Stimulated activated CD8-positive, alpha-beta memory T cell treated with anti-CD3 and anti-CD28 coated beads, Interleukin-15, amount 100 ng/mL, for 24 hours (primary cell): ENCODE data around the gene ZNF133.
"Not testable (repeated sequence)": the region's sequence is repeated elsewhere in the genome, so short reads cannot be mapped to it uniquely, and the experiment has no call there.

ENCODE experiments used
- DNase-seq: peaks from one replicate; pipeline ENCODE4 v3.0.0-alpha.2; 2020; ENCODE audit warnings: low read depth

Gene ZNF133

DNA sequence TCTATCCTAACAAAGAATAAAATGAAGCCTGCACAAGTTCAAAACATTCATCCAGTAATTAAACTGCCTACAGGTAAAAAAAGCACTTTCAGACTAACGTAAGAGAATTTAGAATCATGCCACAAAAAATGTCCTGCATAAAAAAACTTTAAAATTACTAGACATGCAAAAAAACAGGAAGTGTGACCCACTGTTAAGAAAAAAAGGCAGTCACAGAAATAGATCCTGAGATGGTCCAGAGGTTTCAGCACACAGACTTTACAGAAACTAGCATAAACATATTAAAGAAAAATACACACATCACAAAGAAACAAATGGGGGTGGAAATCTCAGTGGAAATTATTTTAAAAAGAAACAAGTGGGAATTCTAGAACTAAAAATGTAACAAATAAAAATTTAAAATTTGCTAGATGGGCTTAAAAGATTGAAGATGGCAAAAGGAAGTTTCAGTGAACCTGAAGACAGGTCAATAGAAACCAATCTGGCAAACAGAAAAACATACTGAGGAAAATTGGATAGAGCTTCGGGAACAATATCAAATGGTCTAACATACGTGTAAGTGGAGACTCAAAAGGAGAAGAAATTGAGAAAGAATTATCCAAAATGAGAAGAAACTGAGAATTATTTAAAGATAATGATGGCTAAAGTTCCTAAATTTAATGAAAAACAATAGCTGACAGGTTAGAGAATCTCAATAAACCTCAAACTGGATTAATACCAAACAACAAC is 3.4 kb upstream of the ZNF133 start:
- DNase-seq: no peak

DNA sequence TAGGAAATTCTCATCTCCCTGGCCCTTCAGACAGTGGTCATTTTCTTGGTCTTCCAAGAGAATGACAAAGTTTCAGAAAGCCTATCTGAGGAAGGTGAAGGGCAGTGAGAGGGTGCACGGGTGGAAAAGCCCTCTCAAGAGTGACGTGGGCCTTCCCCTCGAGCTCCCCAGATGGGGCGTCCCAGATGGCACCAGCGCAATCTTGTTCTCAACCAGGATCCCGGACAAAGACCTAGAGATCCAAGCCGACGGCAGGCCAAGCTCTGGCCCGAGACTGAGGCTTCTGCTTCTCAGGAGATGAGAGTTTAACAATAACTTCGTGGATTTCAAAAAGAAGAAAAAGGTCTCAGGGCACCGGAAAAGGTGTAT is 797 bp upstream of the ZNF133 start:
- peak; percentile 3 for DNase-seq

DNA sequence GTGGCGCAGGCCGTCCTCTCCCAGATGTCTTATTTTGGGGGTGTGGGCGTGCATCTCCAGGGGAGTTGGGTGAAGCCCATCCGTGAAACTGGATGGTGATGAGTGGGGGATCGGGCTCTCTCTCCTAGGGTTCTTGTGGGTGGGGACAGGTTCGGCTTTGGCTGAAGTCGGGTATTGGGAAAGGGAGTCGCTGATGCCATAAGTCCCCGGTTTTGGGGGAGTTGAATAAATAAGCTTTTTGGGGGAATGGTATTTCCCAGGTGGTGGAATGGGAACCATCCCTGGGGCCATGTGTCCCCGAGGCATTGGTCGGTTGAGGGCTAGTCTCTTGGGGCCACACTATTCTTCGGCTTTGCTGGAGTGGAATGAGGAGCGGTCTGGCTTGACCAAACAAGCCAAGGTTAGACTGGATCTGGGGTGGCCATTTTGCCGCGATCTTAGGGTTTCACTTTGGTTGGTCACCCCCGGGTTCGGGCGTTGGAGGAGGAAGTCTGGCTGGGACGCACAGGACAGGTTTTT is 481 bp downstream of the ZNF133 start:
- DNase-seq: no peak

DNA sequence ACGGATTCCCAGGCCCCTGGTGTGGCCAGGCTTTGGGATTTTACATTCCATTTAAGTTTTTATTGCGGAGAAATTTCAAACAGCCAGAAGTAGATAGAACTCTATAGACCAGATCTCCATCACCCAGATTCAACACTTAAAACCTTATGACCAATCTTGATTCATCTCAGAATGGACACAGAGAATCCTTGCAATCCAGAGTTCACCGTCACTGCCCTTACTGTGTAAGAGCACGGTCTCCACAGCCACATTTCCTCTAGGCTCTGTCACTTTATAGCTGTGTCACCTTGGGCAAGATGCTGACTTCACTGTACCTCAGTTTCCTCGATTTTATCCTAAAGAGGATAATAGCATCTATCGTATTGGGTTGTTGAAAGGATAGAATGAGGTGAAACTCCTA is 979 bp downstream of the ZNF133 start:
- no peak for DNase-seq

DNA sequence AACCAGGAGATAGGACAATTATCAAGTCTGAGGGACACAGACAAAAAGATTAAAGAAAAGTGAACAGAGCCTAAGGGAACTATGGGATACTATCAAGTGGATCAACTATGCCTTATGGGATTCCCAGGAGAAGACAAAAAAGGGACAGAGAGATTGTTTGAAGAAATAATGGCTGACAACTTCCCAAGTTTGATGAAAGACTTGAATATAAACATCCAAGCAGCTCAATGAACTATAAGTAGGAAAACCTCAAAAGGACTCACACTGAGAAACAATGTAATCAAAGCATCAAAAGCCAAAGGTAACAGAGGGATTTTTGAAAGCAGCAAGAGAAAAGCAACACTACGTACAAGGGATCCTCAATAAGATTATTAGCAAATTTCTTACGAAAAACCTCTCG is 11.0 kb downstream of the ZNF133 start:
- DNase-seq: no peak

DNA sequence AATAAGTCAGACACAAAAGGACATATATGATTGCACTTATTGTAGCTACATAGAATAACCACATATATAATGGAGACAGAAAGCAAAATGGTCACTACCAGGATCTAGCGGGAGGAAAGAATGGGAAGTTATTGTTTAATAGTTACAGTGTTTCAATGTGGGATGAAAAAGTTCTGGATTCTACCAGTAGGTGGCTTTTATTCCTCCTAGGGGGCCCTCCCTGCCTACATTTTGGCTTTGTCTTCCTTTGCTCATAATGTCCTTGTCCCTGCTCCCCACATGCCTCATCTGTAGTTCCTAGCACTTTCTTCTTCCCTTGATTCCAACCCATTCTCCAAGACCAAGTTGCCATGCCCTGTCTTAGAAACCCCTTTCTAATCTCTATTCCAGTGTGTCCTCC is 16.3 kb downstream of the ZNF133 start:
- DNase-seq: no peak

DNA sequence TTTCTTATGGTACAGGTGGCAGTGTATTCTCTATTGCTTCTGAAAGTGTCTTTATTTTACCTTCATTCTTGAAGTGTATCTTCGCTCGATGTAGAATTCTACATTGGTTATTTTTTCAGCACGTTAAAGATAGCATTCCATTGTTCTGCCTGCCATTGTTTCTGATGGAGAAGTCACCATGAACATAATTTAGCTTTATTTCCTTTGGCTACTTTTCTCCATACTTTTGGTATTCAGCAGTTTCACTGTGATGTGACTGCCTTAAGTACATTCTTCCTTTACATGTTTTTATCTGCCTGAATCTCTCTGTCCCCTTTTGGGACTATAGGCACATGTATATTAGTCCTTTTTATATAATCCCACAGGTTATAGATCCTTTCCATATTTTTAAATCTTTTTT is 19.0 kb downstream of the ZNF133 start:
- no peak for DNase-seq

DNA sequence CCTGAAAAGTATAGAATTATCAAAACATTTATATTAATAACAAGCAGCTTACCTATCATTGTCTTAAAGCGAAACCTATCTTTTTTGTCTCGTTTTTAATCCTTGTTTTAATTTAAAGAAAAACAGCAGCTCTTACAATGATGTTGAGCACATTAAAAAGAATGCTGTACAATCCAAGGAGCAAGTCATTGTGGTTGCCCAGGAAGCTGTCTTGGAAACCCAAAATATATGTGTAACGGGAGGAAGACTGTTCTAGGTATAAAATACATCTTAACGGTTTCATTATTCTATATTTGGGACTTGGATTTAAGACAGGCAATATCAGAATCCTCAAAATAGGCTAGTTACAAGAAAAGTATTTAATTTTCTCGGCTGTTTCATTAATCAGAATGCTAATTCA is 21.7 kb downstream of the ZNF133 start:
- DNase-seq: no peak

DNA sequence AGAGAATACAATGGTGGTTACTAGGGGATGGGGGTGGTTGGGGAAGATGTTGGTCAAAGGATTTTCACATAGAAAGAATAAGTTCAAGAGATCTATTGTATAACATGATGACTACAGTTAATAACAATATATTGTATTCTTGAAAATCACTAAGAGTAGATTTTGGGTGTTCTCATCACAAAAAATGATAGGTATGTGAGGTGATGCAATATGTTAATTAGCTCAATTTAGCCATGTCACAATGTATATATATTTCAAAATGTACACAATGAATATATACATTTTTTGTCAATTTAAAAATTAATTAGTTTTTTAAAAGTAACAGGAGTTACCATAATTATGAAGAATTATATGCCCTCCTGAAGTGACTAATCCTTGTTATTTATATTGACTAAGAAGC is 22.3 kb downstream of the ZNF133 start:
- no peak for DNase-seq

DNA sequence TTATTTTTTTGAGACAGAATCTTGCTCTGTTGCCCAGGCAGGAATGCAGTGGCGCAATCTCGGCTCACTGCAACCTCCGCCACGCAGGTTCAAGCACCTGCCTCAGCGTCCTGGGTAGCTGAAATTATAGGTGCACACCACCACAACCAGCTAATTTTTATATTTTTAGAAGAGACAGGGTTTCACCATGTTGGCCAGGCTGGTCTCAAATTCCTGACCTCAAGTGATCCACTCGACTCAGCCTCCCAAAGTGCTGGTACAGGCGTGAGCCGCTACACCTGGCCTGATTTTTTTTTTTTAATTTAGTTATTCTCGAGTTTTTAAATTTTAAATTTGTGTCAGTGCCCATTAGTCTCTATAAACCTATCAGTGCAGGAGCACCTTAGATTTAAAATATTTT is 24.4 kb downstream of the ZNF133 start:
- DNase-seq: no peak

DNA sequence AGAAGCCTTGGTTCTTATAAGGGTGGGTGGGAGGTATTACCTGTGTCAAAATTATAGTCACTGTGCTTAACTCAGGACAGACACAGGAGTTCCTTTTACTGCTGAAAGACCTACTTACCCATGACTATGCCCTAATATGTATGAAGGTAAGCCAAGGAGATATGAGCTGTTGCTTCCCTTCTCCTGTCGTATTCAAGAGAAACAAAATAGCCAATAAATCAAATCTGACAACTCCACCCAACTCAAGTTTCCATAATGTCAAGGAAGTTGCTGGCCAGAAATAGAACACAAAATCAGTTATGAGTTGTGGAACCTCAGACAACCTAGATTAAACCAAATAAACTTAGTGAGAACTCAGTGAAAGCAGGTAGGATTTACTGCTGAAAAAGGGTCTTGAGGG is 25.1 kb downstream of the ZNF133 start:
- DNase-seq: no peak

DNA sequence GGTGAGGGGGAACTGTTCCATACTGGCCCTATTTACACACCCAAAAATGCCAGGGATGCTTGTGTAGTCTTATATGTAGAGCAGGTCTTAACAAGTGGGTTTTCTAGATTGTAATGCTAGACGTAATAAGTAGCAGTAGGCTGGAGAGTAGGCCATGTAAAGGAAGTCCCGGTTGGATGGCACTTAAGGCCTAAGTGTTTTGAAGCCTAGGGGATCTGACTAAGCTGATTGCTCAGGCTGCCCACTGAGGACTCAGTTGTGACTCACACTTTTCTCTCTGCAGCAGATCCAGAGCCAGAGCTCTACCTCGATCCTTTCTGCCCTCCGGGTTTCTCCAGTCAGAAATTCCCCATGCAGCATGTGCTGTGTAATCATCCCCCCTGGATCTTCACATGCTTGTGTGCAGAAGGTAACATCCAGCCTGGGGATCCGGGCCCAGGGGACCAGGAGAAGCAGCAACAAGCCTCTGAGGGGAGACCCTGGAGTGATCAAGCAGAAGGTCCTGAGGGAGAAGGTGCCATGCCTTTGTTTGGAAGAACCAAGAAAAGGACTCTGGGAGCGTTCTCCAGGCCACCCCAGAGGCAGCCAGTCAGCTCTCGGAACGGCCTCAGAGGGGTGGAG is 26.6 kb downstream of the ZNF133 start:
- no peak for DNase-seq

DNA sequence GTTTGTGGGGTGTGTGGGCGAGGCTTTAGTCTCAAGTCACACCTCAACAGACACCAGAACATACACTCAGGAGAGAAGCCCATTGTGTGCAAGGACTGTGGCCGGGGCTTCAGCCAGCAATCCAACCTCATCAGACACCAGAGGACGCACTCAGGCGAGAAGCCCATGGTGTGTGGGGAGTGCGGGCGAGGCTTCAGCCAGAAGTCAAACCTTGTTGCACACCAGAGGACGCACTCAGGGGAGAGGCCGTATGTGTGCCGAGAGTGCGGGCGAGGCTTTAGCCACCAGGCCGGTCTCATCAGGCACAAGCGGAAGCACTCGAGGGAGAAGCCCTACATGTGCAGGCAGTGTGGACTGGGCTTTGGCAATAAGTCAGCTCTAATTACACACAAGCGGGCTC is 27.8 kb downstream of the ZNF133 start:
- DNase-seq: no peak

DNA sequence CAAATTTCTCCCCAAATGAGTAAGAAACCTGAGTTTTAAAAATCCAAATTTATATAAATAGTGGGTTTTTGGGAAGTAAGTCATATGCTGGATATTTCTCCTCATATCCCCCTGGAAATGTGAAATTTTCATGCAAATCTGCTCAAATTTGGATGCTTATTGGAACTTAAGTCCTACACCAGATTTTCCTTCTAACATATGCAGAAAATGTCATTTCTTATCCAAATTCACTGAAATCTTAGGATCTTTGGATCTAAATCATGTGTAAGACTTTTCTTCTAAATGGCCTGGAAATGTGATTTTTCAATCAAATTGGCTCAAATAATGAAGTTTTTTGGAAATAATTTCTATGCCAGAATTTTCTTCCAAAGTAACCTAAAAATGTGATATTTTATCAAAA is 33.0 kb downstream of the ZNF133 start:
- DNase-seq: no peak

DNA sequence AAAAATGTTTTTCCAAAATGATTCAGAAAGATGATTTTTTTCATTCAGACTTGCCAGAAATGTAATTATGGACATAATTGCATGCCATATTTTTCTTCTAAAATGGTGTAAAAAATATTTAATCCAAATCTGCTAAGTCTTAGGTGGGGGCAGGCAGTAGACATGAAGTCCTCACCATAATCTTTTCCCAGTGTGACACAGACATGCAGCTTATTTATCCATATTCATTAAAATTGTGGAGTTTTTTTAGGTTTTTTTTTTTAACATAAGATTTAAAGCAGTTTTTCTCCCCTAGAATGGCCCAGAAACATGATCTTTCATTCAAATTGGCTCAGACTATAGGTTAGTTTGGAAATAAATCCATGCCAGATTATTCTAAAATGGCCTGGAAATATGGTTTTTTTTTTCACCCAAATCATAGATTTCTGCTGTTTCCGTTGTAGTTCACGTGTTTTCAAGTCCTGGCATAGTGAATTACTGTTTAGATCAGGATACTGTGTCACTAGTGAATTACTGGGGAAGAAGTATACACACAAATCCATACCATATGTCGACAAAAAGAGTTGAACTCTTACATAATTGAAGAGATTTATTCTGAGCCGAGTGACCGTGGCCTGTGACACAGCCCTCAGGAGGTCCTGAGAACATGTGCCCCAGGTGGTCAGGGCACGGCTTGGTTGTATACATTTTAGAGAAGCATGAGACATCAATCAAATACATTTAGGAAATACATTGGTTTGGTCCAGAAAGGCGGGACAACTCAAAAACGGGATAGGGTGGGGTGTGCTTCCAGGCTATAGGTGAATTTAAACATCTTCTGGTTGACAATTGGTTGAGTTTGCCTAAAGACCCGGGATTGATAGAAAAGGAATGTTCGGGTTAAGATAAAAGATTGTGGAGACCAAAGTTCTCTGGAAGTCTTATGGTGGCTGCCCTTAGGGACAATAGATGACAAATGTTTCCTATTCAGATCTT is 33.9 kb downstream of the ZNF133 start:
- no peak for DNase-seq

DNA sequence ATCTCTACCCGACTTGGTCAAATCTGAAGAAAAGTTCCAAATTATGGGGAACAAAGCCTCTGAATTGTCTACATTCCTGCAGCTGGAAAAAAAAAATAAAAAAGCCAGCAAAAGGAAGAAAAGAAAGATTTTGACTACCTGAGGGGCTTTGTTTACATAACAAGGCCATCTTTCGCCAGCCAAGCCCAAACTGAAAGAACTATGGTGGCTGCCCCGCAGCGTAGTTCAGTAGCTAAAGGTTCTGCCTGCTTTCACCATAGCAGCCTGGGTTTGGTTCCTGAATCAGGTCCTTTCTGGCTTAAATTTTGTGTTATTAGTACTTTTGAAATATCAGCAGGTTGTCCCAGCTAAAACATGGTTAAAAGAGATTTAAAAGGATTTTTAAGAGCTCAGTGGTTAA is 35.4 kb downstream of the ZNF133 start:
- no peak for DNase-seq

DNA sequence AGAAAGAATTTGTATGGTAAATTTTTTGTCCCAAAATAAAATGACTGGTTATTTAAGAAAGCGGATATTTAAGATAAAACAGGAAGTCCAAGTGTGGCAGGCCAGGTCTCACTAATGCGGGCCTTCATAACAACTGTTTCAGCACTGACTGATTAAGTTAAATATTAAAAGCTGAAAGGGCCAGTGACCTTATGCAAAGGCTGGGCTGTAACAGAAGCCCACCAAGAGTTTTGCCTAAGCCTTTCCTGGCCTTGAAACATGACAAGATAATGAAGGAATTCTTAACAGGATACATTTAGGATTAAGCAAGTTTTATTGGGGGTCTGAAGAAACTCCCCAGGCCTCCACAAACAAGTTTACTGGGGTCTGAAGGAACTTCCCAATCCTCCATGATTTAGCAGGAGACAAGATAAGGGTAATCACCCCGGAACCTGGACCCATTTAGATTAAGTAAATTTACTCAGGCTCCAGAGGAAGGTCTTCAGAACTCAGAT is 36.3 kb downstream of the ZNF133 start:
- DNase-seq: no peak

DNA sequence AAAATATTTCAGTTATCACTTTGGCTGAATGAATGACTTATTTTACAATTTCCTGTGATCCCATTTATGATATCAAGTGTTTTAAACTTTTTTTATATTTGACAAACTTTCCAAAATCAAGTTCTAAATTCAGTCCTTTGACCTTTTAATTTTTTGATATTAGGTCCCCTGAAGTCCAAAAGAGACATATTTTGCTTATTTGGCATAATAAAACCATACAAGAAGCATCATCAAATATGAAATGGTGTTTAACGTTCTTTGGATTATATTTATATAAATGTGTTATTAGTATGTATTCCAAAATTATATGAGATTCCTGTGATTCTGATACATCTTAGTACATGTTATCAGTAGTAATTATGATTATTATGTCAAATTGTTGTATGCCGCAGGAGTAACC is 38.7 kb downstream of the ZNF133 start:
- no peak for DNase-seq

DNA sequence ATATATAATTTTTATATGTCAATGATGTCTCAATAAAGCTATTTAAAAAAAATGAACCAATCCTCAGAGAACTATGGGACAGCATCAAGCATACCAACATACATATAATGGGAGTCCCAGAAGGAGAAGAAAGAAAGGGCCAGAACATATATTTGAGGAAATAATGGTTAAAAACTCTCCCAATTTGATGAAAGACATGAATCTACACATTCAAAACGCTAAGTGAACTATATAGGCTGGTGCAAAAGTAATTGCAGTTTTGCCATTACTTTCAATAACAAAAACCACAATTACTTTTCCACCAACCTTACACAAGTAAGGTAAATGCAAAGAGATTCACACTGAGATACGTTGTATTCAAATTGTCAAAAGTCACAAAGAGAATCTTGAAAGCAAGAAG is 43.4 kb downstream of the ZNF133 start:
- no peak for DNase-seq

DNA sequence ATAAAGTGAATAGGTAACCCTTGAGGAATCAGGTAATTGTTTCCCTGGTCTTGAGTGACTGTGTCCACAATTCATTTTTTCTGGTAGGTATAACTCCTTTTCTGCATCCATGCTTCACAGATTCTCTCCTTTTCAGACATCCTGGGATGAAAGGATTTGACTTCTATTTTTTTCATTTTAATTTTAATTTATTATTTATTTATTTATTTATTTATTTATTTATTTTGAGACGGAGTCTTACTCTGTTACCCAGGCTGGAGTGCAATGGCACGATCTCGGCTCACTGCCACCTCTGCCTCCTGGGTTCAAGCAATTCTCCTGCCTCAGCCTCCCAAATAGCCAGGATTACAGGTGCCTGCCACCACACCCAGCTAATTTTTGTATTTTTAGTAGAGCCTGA is 61.4 kb downstream of the ZNF133 start:
- DNase-seq: not testable (repeated sequence)

DNA sequence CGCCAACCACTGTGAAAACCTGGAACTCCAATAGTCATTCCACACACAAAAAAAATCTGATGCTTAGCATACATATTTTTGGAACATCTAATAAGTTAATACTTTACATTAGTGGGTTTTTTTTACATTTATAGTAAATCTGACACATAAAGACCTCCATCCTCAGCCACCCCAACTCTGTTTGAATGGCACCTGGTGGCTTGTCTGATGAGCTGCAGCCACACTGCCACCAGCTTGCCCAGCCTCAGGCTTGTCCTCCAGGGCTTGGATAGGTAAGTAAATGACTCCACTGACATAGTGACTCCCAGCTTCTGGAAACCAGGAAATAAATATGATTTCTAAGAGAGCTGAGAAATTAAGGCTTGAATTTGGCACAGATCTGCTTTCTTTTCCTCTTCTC is 71.5 kb downstream of the ZNF133 start:
- DNase-seq: no peak

DNA sequence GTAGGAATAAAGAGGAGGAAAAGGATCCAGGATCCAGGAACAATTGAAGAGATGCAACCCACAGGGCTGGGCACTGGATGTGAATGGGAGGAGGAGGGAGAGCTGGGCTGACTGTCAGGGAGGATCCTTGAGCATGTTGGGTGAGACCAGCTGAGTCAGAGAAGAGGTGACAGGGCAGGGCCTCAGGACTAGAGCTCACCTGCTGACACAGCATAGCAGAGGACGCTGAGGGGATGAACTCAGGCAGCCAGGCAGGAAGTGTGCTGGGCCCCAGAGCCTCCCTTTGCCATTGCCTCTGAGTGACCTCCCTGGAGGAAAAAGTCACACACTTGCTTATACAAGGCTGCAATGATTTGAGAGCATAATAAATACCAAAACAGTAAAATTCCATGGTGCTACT is 72.3 kb downstream of the ZNF133 start:
- DNase-seq: no peak

DNA sequence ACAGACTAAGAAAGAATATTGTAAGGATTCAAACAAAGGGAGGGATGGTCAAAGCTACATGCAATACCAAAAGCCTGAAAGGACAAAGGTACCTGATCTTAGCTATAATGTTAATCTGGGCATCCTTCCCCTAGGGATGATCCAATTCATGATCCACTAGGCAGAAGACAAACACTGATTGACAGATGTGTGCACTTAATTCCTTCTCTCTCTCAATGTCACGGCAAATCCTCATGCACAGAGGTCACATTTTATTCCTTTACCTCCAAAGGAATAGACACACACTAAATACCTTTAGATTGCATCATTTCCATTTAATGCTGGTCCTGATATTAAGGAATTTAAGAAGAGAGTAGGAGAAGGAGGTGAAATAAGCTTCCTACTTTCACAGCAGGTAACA is 73.4 kb downstream of the ZNF133 start:
- DNase-seq: no peak
